PC-3 (cell line): ENCODE results near the gene CNTNAP2. TPM values are rescaled to one million over a fixed set of nuclear protein-coding genes. Genes with fewer than 3 reads are reported as not detected.

ENCODE experiments used
- ATAC-seq: fragments of 200-7000 bp; cut with Tn5 transposase; 2 replicates; pipeline ENCODE4 v1.9.1; 2020; ENCODE audit warnings: mild to moderate bottlenecking, moderate library complexity
- BruUV-seq: library from RNA; stranded (reverse); fragments of 400-500 nt; replicated peaks from 2 replicates; lab custom pipeline; 2021; lab: Mats Ljungman, UMichigan
- CTCF ChIA-PET: fragments of 300-600 bp; sonication (Branson Sonifier 250); formaldehyde crosslinking; loops from one replicate; lab custom pipeline; 2022; ENCODE audit warnings: antibody characterized with exemption; lab: Charles Lee
- POLR2A ChIA-PET: fragments of 300-600 bp; sonication (Branson Sonifier 250); formaldehyde crosslinking; loops from one replicate; lab custom pipeline; 2022; ENCODE audit warnings: antibody characterized with exemption; ENCODE audit not compliant: unreplicated experiment; lab: Charles Lee
- DNase-seq: peaks from one replicate; pipeline ENCODE4 v3.0.0-alpha.2; 2015
- H2AFZ ChIP-seq: fragments of 300-600 bp; sonication (generic); 2 replicates; pipeline ENCODE4 v1.6.0; 2016; ENCODE audit warnings: antibody characterized with exemption, low read length
- H3F3A ChIP-seq: fragments of 300-600 bp; sonication (generic); one replicate; pipeline ENCODE4 v1.6.0; 2017; ENCODE audit warnings: antibody characterized with exemption, low read length, control low read depth, mild to moderate bottlenecking; ENCODE audit not compliant: unreplicated experiment
- H3K27ac ChIP-seq: fragments of 300-600 bp; sonication (generic); 2 replicates; pipeline ENCODE4 v1.5.1; 2016; ENCODE audit warnings: mild to moderate bottlenecking, low read length
- H3K27me3 ChIP-seq: fragments of 300-600 bp; sonication (generic); 2 replicates; pipeline ENCODE4 v1.6.1; 2016; ENCODE audit warnings: low read length, mixed read lengths
- H3K36me3 ChIP-seq: fragments of 300-600 bp; sonication (generic); 2 replicates; pipeline ENCODE4 v1.6.1; 2016; ENCODE audit warnings: low read depth, mixed run types, low read length, mixed read lengths
- H3K4me1 ChIP-seq: fragments of 300-600 bp; sonication (generic); 2 replicates; pipeline ENCODE4 v1.5.1; 2016; ENCODE audit warnings: low read length; ENCODE audit not compliant: insufficient read depth
- H3K4me2 ChIP-seq: fragments of 300-600 bp; sonication (generic); 2 replicates; pipeline ENCODE4 v1.6.0; 2016; ENCODE audit warnings: low read length
- H3K4me3 ChIP-seq: fragments of 300-600 bp; sonication (generic); 2 replicates; pipeline ENCODE4 v1.5.1; 2016; ENCODE audit warnings: mild to moderate bottlenecking, low read length, mixed read lengths
- H3K79me2 ChIP-seq: fragments of 300-600 bp; sonication (generic); 2 replicates; pipeline ENCODE4 v1.6.1; 2017; ENCODE audit warnings: low read length, mixed read lengths
- H3K9ac ChIP-seq: fragments of 300-600 bp; sonication (generic); 2 replicates; pipeline ENCODE4 v1.6.0; 2016; ENCODE audit warnings: mild to moderate bottlenecking, low read length
- H3K9me2 ChIP-seq: fragments of 300-600 bp; sonication (generic); replicated peaks from 2 replicates; pipeline ENCODE4 v1.6.1; 2016; ENCODE audit warnings: mixed run types, low read length, mixed read lengths
- H3K9me3 ChIP-seq: fragments of 300-600 bp; sonication (generic); 2 replicates; pipeline ENCODE4 v1.6.1; 2016; ENCODE audit warnings: low read length, mixed read lengths
- H4K20me1 ChIP-seq: fragments of 300-600 bp; sonication (generic); 2 replicates; pipeline ENCODE4 v1.6.1; 2016; ENCODE audit warnings: low read length, mixed read lengths
- CTCF ChIP-seq: fragments of 300-600 bp; sonication (generic); conservative IDR thresholded peaks from 2 replicates; pipeline ENCODE4 v1.5.1; 2017; ENCODE audit warnings: antibody characterized with exemption, low read depth, mild to moderate bottlenecking, low read length
- EZH2 ChIP-seq: fragments of 300-600 bp; sonication (generic); IDR thresholded peaks from one replicate; pipeline ENCODE4 v1.6.1; 2017; ENCODE audit warnings: antibody characterized with exemption, mild to moderate bottlenecking, low read length; ENCODE audit not compliant: unreplicated experiment
- EZH2phosphoT487 ChIP-seq: fragments of 300-600 bp; sonication (generic); IDR thresholded peaks from 2 replicates; pipeline ENCODE4 v1.6.1; 2018; ENCODE audit warnings: mild to moderate bottlenecking, antibody characterized with exemption, low read length, borderline replicate concordance
- intact Hi-C: fragments of 100-400 bp; cut with micrococcal nuclease; formaldehyde crosslinking; loops from 2 replicates; pipeline ENCODE4 v1.9.0; 2023
- total RNA-seq: library from RNA; depleted of rRNA; stranded (reverse); fragments of >200 nt; gene quantifications from 2 replicates; pipeline ENCODE4 v1.2.3, GENCODE V29; 2014

The CNTNAP2 gene
- total RNA-seq, 1 experiment from 2014 or later = 1.5 TPM

GRCh38 chr7:147060070-147060469 is 943.5 kb downstream of the CNTNAP2 start:
- H3K9ac ChIP-seq = no peak overlapping the region
- TF ChIP-seq EZH2 = no peak
- TF ChIP-seq CTCF = no peak
- TF ChIP-seq EZH2phosphoT487 = no peak
- CTCF ChIA-PET = no interaction called here
- no peak overlapping the region for H3K4me3 ChIP-seq
- DNase-seq (no peak), ATAC-seq (no peak)
- no TSS peak for BruUV-seq
- no peak overlapping the region for H3K27ac ChIP-seq
- no peaks in the 10 kb centered on the region for H3K4me1 ChIP-seq
- no peaks in the 10 kb centered on the region for H3K36me3 ChIP-seq
- POLR2A ChIA-PET = no interaction called here
- H3K27me3 ChIP-seq = no peaks in the 10 kb centered on the region
- intact Hi-C loops = no loop called here
- no peak overlapping the region for H2AFZ ChIP-seq
- no peaks in the 10 kb centered on the region for H3K9me3 ChIP-seq
- H3K9me2 ChIP-seq = no peaks in the 10 kb centered on the region
- no peaks in the 10 kb centered on the region for H3F3A ChIP-seq
- no peaks in the 10 kb centered on the region for H4K20me1 ChIP-seq
- H3K79me2 ChIP-seq = no peaks in the 10 kb centered on the region
- no peak overlapping the region for H3K4me2 ChIP-seq

- Histone ChIP-seq H2AFZ (no peak overlapping the region), H3K4me2 (no peak overlapping the region), H3K36me3 (no peaks in the 10 kb centered on the region), H3K27ac (no peak overlapping the region), H3K4me3 (no peak overlapping the region), H3K9me3 (no peaks in the 10 kb centered on the region), H3F3A (no peaks in the 10 kb centered on the region), H3K4me1 (no peaks in the 10 kb centered on the region), H3K79me2 (no peaks in the 10 kb centered on the region), H3K9ac (no peak overlapping the region), H4K20me1 (no peaks in the 10 kb centered on the region), H3K9me2 (no peaks in the 10 kb centered on the region), H3K27me3 (no peaks in the 10 kb centered on the region)
- TF ChIP-seq CTCF (no peak), EZH2 (no peak), EZH2phosphoT487 (no peak)
- CTCF ChIA-PET = no interaction called here
- POLR2A ChIA-PET = no interaction called here
- intact Hi-C loops = no loop called here
- ATAC-seq (no peak), DNase-seq (no peak)
- no TSS peak for BruUV-seq
Observed at GRCh38 chr7:147062897-147063296, 946.3 kb downstream of the CNTNAP2 start.

- no peaks in the 10 kb centered on the region for H3K9me2 ChIP-seq
- H3K27me3 ChIP-seq = no peaks in the 10 kb centered on the region
- H3K79me2 ChIP-seq = no peaks in the 10 kb centered on the region
- ATAC-seq (no peak), DNase-seq (no peak)
- ChIA-PET POLR2A (no interaction called here), CTCF (no interaction called here)
- H3K9ac ChIP-seq = no peak overlapping the region
- H2AFZ ChIP-seq = no peak overlapping the region
- H4K20me1 ChIP-seq = no peaks in the 10 kb centered on the region
- BruUV-seq = no TSS peak
- no peak overlapping the region for H3K4me3 ChIP-seq
- H3K27ac ChIP-seq = no peak overlapping the region
- intact Hi-C loops = no loop called here
- H3K36me3 ChIP-seq = no peaks in the 10 kb centered on the region
- no peaks in the 10 kb centered on the region for H3K4me1 ChIP-seq
- no peaks in the 10 kb centered on the region for H3K9me3 ChIP-seq
- H3F3A ChIP-seq = no peaks in the 10 kb centered on the region
- TF ChIP-seq EZH2phosphoT487 (no peak), CTCF (no peak)
- H3K4me2 ChIP-seq = no peak overlapping the region
Observed at GRCh38 chr7:147068842-147069241, 952.2 kb downstream of the CNTNAP2 start.
